GM12878 (cell line): ENCODE data around the gene CRYZL1. TPM values are rescaled to one million over a fixed set of nuclear protein-coding genes. Genes with fewer than 3 reads are reported as not detected.

Experiments
- ATAC-seq: fragments of 200-7000 bp; cut with Tn5 transposase; 3 replicates; pipeline ENCODE4 v1.9.1; 2020; ENCODE audit warnings: mild to moderate bottlenecking, moderate library complexity
- BruUV-seq: library from RNA; stranded (reverse); fragments of 400-500 nt; replicated peaks from 2 replicates; lab custom pipeline; 2021; lab: Mats Ljungman, UMichigan
- CTCF ChIA-PET: fragments of 300-600 bp; sonication (Branson Sonifier 250); formaldehyde crosslinking; extraction: SDS; loops from one replicate; lab custom pipeline; 2021; ENCODE audit warnings: inconsistent platforms; lab: Yijun Ruan, JAX
- POLR2A ChIA-PET: fragments of 350-600 bp; formaldehyde crosslinking; extraction: SDS; loops from one replicate; lab custom pipeline; 2021; ENCODE audit warnings: inconsistent platforms; lab: Charles Lee
- RAD21 ChIA-PET: fragments of 300-600 bp; sonication (Branson Sonifier 250); formaldehyde crosslinking; loops from one replicate; lab custom pipeline; 2023; ENCODE audit warnings: antibody characterized with exemption; ENCODE audit not compliant: unreplicated experiment; lab: Charles Lee
- SMC1A ChIA-PET: fragments of 300-600 bp; sonication (Branson Sonifier 250); formaldehyde crosslinking; loops from one replicate; lab custom pipeline; 2023; ENCODE audit not compliant: unreplicated experiment, uncharacterized antibody; lab: Charles Lee
- DNase-seq: peaks from one replicate; pipeline ENCODE4 v3.0.0-alpha.2; 2011; ENCODE audit warnings: low read depth, low spot score
- FAIRE-seq: peaks from 3 replicates; lab custom pipeline; 2011; peaks lifted over from hg19 to GRCh38; lab: Jason Lieb, UNC
- H2AFZ ChIP-seq: 2 replicates; pipeline ENCODE4 v1.6.0; 2011; ENCODE audit warnings: low read depth, low read length, control low read depth; ENCODE audit not compliant: control insufficient read depth
- H3K27ac ChIP-seq: 2 replicates; pipeline ENCODE4 v1.5.1; 2011; ENCODE audit warnings: control low read depth; ENCODE audit not compliant: control insufficient read depth, insufficient read depth
- H3K27me3 ChIP-seq, 2 experiments: replicated peaks in 1 of 2; 2 replicates each; pipeline versions ENCODE4 v1.6.0 to v1.6.1; 2011; ENCODE audit warnings: low read length in 1 of 2; ENCODE audit not compliant: control insufficient read depth in 2 of 2, insufficient read depth in 2 of 2
- H3K36me3 ChIP-seq, 2 experiments: 2 replicates each; pipeline ENCODE4 v1.5.1; 2011; ENCODE audit warnings: low read length in 1 of 2; ENCODE audit not compliant: control insufficient read depth in 2 of 2, insufficient read depth in 2 of 2
- H3K4me1 ChIP-seq: 2 replicates; pipeline ENCODE4 v1.6.1; 2011; ENCODE audit warnings: mild to moderate bottlenecking, low read length, moderate library complexity, mixed read lengths; ENCODE audit not compliant: control insufficient read depth, insufficient read depth
- H3K4me2 ChIP-seq: 2 replicates; pipeline ENCODE4 v1.6.0; 2011; ENCODE audit warnings: control low read depth; ENCODE audit not compliant: control insufficient read depth, insufficient read depth
- H3K4me3 ChIP-seq: fragments of 200-600 bp; sonication (generic); 2 replicates; pipeline ENCODE4 v1.5.1; 2016
- H3K79me2 ChIP-seq: 2 replicates; pipeline ENCODE4 v1.6.0; 2011; ENCODE audit warnings: low read length; ENCODE audit not compliant: control insufficient read depth, insufficient read depth
- H3K9ac ChIP-seq: 2 replicates; pipeline ENCODE4 v1.8.0; 2011; ENCODE audit warnings: low read length, control low read depth, mixed read lengths; ENCODE audit not compliant: control insufficient read depth, insufficient read depth
- H3K9me3 ChIP-seq: replicated peaks from 3 replicates; pipeline ENCODE4 v1.5.1; 2011; ENCODE audit warnings: mild to moderate bottlenecking, low read length; ENCODE audit not compliant: control insufficient read depth, insufficient read depth
- H4K20me1 ChIP-seq: 2 replicates; pipeline ENCODE4 v1.6.0; 2011; ENCODE audit not compliant: control insufficient read depth, insufficient read depth
- BMI1 ChIP-seq: fragments of 450-650 bp; IDR thresholded peaks from 2 replicates; pipeline ENCODE4 v1.6.1; 2016; ENCODE audit warnings: mild to moderate bottlenecking, moderate library complexity, borderline replicate concordance
- FOS ChIP-seq: IDR thresholded peaks from 3 replicates; pipeline ENCODE4 v1.6.1; 2011; ENCODE audit warnings: borderline replicate concordance; ENCODE audit not compliant: insufficient read length; ENCODE audit errors: extremely low read depth
- MTA3 ChIP-seq: IDR thresholded peaks from 2 replicates; pipeline ENCODE4 v1.6.1; 2012; ENCODE audit warnings: low read length, inconsistent platforms, borderline replicate concordance
- POLR2AphosphoS5 ChIP-seq: IDR thresholded peaks from 2 replicates; pipeline ENCODE4 v1.6.1; 2011; ENCODE audit warnings: mild to moderate bottlenecking, low read length, inconsistent platforms
- ZNF207 ChIP-seq: fragments of 450-650 bp; IDR thresholded peaks from 2 replicates; pipeline ENCODE4 v1.6.1; 2014; ENCODE audit warnings: antibody characterized with exemption, mild to moderate bottlenecking, borderline replicate concordance
- WGBS: methylation state at CpG from one replicate; pipeline ENCODE4 v1.1.6; 2016; ENCODE audit warnings: low lambda C conversion rate; ENCODE audit not compliant: insufficient replicate concordance, insufficient coverage; ENCODE audit errors: missing lambda C conversion rate; 5-methylcytosine and 5-hydroxymethylcytosine counted together
- in situ Hi-C: fragments of 300-500 bp; cut with MboI; formaldehyde crosslinking; loops from 9 replicates; pipeline ENCODE4 v1.14.3; 2018; ENCODE audit warnings: mixed read lengths
- intact Hi-C: fragments of 100-400 bp; cut with micrococcal nuclease; formaldehyde crosslinking; loops from one replicate; pipeline ENCODE4 v1.14.2; 2022; ENCODE audit not compliant: unreplicated experiment
- polyA plus RNA-seq, 11 experiments: library from polyadenylated mRNA; depleted of rRNA in 4 of 11; unstranded in 6 of 11; stranded (reverse) in 5 of 11; fragments of >200 nt; fragmentation: Nextera tagmentation in 4 of 11; fragmentation: Illumina TruSeq in 1 of 11; extraction: Ambion mirVana in 4 of 11; extraction: Trizol in 1 of 11; gene quantifications; 1 replicate in 1 of 11; 2 replicates in 10 of 11; pipeline versions ENCODE4 v1.2.1 to v1.2.3, GENCODE V29; 2011 to 2016; ENCODE audit warnings: inconsistent platforms in 2 of 11, missing spikeins in 2 of 11, low read depth in 1 of 11
- total RNA-seq, 4 experiments: library from RNA; depleted of rRNA in 3 of 4; stranded (reverse); fragments of >200 nt in 3 of 4; fragmentation: Illumina TruSeq in 1 of 4; extraction: Trizol in 1 of 4; gene quantifications; 2 replicates each; pipeline versions ENCODE4 v1.2.1 to v1.2.3, GENCODE V29; 2013 to 2021

Gene CRYZL1
- total and polyA plus RNA-seq, 10 of the 15 experiments (the other 5 are each of a cell fraction or from before 2014, with no cell fraction given) = 14.3 to 72.4 (median 30.7) TPM

DNA sequence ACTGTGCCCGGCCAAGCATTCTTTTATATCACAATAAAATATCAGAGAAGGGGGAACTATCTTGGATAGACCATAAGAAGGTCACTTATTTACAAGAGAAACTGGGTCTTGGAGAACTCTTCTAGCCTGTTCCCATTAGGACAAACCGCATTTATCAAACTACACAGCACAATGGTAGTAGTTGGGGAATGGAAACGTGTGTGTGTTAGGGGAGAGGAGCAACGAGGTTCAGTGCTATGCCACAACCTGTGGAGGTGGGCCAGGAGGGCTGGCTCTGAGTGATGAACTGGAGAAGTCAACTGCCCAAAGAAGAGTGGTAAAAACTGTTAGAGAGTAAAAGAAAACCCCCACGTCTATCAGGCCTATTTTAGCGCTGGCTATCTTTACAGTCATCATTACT lies 54.6 kb downstream of the CRYZL1 start:
- WGBS = 49% methylated on average over 6 of the region's 6 CpGs
- no peak for TF ChIP-seq MTA3
- no peak for TF ChIP-seq BMI1
- no peak for TF ChIP-seq ZNF207
- TF ChIP-seq FOS = no peak
- TF ChIP-seq, all 136 proteins: peak for 0
- intact Hi-C loops = loop anchor here (5.0 kb wide), 1 partner anchor 45 kb away; the partner anchor contains the start of genes GART and SON
- in situ Hi-C loops = no loop called here
- POLR2A ChIA-PET = no interaction called here
- DNase-seq = no peak
- Histone ChIP-seq H3K79me2 (peaks cover 28% of the 10 kb centered on the region), H3K27ac (no peak overlapping the region), H3K36me3 (peaks cover 0 to 3% of the 10 kb centered on the region in 2 experiments; a peak in 2 of 4 replicates), H3K4me3 (peak overlapping the region; percentile 92), H3K27me3 (no peaks in the 10 kb centered on the region), H3K9me3 (no peaks in the 10 kb centered on the region), H3K4me1 (no peaks in the 10 kb centered on the region), H2AFZ (no peak overlapping the region; the same call in 1 of the 2 replicates), H3K9ac (peak overlapping the region; percentile 95), H3K4me2 (peak overlapping the region; percentile 79), H4K20me1 (no peaks in the 10 kb centered on the region)
- SMC1A ChIA-PET = interaction anchor here (1.1 kb wide), 1 partner anchor 13 kb away, joined by 3 read pairs; no protein-coding TSS in a partner anchor
- FAIRE-seq = no peak
- BruUV-seq = no TSS peak
- ATAC-seq = no peak; the same call in 2 of the 3 replicates
- RAD21 ChIA-PET = no interaction called here
- CTCF ChIA-PET = interaction anchor here (1.2 to 1.5 kb wide), 2 partner anchors 19 to 21 kb away, joined by 6 to 7 read pairs; no protein-coding TSS in a partner anchor

DNA sequence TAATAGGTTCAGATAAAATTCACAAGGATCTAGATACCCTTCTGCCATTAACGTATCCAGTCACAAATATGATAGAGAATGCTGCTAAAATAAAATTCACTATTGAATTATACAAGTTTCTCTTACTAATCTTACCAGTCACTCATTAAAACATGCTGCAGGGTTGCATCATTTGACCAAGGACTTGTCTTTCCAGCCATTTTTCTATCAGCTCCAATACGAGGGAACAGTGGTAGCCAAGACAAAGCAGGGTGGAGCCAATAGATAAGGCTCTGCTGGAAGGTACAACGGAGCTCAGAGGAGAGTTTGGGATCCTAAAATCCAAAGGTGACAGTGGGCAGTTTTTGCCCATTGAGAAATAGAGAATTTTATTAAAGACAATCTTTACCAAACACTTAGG lies 57.1 kb downstream of the CRYZL1 start:
- ChIA-PET CTCF (interaction anchor here (2.2 kb wide), 1 partner anchor 21 kb away, joined by 11 read pairs; no protein-coding TSS in a partner anchor), SMC1A (interaction anchor here (1.3 kb wide), 1 partner anchor 39 kb away, joined by 4 read pairs; no protein-coding TSS in a partner anchor), RAD21 (interaction anchor here (0.8 to 1.4 kb wide), 3 partner anchors 10 to 387 kb away, joined by 3 to 7 read pairs (median 4); no protein-coding TSS in a partner anchor), POLR2A (interaction anchor here (0.6 to 2.6 kb wide), 2 partner anchors 11 to 30 kb away, joined by 3 to 7 read pairs; no protein-coding TSS in a partner anchor)
- Histone ChIP-seq H3K9ac (no peak overlapping the region), H3K27ac (no peak overlapping the region), H4K20me1 (no peaks in the 10 kb centered on the region), H2AFZ (no peak overlapping the region), H3K4me2 (no peak overlapping the region), H3K4me1 (no peaks in the 10 kb centered on the region), H3K36me3 (peaks cover 0 to 3% of the 10 kb centered on the region in 2 experiments; a peak in 2 of 4 replicates), H3K4me3 (no peak overlapping the region), H3K9me3 (no peaks in the 10 kb centered on the region), H3K27me3 (no peaks in the 10 kb centered on the region), H3K79me2 (peaks cover 28% of the 10 kb centered on the region)
- DNase-seq (no peak), FAIRE-seq (no peak), ATAC-seq (no peak)
- BruUV-seq = no TSS peak
- in situ Hi-C loops (no loop called here), intact Hi-C loops (no loop called here)
- WGBS = 95% methylated on average over 3 of the region's 3 CpGs
- TF ChIP-seq POLR2AphosphoS5 = no peak
